Left ventricle myocardium superior (tissue), 1 donor: Measurements from ENCODE around the gene DGKI. TPM values are rescaled to one million over a fixed set of nuclear protein-coding genes. Genes with fewer than 3 reads are reported as not detected.
A peak's percentile ranks its signal among the peaks of the same experiment; 100 is the strongest.

Experiments used
- ATAC-seq: fragments of 200-7000 bp; cut with Tn5 transposase; one replicate; pipeline ENCODE4 v1.9.1; 2020; ENCODE audit warnings: mild to moderate bottlenecking, moderate library complexity
- DNase-seq: peaks from one replicate; pipeline ENCODE4 v3.0.0-alpha.2; 2020
- intact Hi-C: fragments of 100-400 bp; cut with micrococcal nuclease; formaldehyde crosslinking; loops from one replicate; pipeline ENCODE4 v1.11.0; 2022
- total RNA-seq: library from RNA; stranded (reverse); fragmentation: NEBNext Ultra II Directional; extraction: Animal tissue kit (Norgen Biotek cat#: 25700); gene quantifications from one replicate; pipeline ENCODE4 v1.2.1, GENCODE V29; 2021
- donor health status: DM: no; HTN: yes; CAD: no; lungs with severe emphysema.

The DGKI gene
- total RNA-seq, 1 donor from 2014 or later = 0.47 TPM

DNA sequence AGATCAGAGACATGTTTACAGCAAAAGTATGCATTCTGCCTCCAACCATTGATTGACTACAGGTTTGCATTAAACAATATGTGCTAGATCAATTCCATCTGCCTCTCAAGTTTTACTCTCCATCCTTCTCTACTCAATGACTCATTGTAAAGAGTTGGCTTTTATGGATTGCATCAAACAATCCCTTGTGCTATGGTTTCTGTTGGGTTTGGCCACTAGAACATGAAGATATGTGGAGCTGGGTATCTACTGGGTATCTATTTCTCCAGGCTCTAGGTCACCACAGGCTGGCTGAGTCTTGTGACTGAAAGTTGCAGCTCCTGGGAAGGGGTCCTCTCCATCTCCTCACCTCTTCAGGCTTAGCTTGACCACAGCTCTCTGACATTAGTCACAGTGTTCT is 204.7 kb downstream of the DGKI start:
- ATAC-seq = no peak
- intact Hi-C loops = loop anchor here (10.0 kb wide), 1 partner anchor 373 kb away; no protein-coding TSS in a partner anchor
- no peak for DNase-seq

DNA sequence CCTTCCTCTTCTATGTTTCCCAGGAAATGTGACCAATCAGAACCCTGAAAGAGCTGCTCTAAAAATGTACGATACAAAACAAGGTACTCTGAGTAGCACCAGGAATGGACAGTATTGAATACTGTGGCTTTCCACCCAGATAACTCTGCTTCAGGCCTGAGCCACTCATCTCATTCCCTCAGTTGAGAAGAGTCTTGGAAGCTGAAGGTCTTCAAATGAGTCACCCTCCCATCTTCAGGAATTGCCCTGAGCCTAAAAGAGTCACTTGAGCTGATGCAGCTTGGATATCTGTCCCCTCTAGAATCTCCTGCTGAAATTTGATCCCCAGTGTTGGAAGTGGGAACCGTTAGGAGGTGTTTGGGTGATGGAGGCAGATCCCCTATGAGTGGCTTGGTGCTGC is 210.4 kb downstream of the DGKI start:
- no peak for DNase-seq
- no peak for ATAC-seq
- intact Hi-C loops = no loop called here

DNA sequence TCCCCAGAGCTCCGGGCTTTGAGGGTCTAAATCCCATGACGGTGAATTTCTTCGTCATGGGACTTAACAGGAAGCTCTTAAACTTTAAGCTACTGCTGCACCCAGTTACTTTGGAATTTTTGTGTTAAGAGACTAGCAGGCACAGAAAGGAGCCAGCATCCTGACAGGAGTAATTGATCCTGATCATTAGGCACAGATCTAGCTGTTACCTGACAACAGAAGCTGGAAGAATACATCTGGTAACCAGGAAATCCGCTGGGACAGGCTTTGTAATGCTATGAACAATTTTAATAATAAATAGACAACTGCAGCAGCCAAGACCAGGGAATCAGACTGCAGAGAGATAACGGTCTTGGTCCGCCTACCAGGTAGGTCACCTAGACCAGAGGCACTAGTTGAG is 210.9 kb downstream of the DGKI start:
- intact Hi-C loops = no loop called here
- no peak for ATAC-seq
- no peak for DNase-seq

DNA sequence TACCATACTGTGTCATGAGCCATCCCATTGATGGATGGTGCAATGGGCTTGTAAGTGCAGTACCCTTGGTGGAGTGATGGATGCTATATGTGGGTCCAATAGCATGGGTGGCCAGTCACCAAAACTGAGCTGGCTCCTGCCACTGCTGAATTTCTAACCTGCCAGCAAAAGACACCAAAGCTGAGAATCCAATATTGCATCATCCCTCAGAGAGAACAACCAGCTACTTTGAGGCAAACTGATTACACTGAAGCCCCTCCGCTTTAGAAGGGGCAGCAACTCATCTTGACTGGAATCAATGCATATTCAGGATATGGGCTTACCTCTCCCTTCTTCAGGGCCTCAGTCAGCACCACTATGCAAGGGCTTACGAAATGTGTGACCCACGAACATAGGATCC is 211.6 kb downstream of the DGKI start:
- intact Hi-C loops = no loop called here
- no peak for DNase-seq

DNA sequence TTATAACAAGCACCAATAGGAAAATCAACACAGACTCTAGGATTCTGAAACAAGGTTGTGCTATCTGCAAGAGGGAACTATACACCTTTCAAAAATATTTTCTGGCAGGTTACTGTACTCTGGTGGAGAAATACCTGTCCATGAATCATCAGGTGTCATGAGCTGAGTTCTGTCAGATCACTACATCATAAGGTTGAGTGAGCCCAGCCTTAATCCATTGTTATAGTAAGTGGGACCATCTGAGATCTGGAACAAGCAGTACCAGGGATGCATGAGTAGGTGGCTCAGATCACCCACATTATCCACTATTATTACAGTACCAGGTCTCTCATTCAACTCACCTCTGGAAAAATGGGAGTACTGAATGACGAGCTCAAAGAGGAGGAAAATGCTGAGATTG is 212.4 kb downstream of the DGKI start:
- intact Hi-C loops = no loop called here
- ATAC-seq = no peak
- no peak for DNase-seq

More for the DNA sequence above, 211.6 kb downstream of the DGKI start:
- ATAC-seq = no peak

DNA sequence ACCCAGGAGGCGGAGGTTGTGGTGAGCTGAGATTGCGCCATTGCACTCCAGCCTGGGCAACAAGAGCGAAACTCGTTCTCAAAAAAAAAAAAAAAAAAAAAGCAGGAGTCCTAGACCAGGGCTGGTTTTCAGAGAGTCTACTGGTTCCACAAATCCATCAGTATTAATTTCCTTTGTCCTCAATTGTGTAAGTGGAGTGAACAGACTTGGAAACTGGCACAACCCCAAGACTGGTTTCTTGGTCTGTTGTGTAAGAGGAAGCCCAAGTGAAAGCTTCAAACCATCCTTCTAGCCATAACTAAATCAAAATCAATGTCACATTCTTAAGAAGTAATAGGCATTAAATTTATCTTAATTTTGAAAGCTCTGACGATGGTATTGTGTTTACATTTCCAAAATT is 213.6 kb downstream of the DGKI start:
- ATAC-seq = no peak
- intact Hi-C loops = no loop called here
- no peak for DNase-seq

DNA sequence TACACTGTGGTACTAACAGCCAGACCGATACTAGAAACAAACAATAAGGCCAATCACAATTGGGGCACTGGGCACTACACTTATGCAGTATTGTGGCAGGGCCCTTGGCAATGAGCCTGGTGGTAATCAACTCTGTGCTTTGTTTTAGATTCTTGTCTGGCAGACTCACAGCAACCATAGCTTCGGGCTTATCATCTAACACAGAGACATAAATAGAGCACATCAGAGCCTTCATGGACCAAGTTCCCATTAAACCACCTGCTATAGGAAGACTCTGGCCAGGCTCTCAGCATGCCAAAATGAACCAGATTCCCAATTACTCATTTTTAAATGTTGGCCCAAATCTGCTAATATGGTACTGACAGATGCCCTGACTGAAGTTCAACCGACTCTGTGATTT is 218.6 kb downstream of the DGKI start:
- intact Hi-C loops = no loop called here
- DNase-seq (no peak), ATAC-seq (no peak)

DNA sequence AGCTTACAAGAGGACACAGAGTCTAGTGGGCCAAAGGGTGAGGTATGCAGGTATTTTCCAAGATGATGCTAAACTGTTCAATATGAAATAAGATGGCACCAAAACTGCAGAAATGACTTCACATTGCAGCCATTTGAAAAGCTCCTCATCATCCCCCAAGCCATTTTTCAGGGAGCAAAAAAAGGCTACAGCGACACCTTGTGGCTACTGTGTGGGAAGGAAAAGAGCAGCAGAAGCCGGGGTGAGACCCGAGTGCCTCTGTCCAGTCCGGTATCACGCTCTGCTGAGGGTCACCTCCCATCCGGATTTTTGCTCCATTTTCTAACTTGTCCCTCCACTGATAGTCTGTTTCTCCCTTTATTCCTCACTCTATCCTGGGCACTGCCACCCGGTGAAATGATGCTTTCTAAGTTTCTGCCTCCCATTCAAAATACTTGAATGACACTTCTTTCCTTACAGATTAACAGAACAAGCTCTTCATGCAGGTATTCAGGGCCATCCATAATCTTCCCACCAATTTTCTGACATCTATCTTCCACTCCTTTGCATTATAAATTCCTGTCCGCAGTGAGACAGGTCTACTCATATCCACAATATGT is 220.2 kb downstream of the DGKI start:
- intact Hi-C loops = no loop called here
- DNase-seq (no peak), ATAC-seq (peak; percentile 47)

DNA sequence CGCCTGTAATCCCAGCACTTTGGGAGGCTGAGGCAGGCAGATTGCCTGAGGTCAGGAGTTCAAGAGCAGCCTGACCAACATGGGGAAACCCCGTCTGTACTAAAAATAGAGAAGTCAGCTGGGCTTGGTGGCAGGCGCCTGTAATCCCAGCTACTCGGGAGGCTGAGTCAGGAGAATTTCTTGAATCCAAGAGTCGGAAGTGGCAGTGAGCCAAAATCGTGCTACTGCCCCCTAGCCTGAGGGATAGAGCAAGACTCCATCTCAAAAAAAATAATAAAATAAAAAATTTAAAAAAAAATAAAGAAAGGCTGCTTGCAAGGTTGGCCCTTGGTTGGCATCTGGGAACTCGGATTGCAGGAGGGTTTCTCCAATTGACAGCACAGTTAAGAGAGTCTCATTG is 221.6 kb downstream of the DGKI start:
- no peak for DNase-seq
- no peak for ATAC-seq
- intact Hi-C loops = no loop called here

DNA sequence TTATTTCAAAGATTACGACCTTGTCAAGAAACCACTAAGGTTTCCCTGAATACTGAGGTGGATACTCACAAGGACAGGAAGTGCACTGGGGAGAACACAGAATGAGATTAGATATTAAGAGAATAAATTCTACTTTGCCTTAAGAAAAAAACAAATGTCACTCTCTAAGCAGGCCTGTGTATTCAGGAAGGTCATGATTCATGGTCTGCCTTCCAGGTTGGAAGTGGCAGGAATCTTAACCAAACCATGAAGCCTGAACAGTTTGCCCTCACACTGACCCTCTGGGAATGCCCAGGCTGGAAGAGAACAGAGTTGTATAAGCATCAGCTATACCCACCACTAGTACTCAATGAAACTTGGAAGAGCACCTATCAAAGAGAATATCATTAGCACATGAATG is 227.6 kb downstream of the DGKI start:
- intact Hi-C loops = no loop called here
- DNase-seq (no peak), ATAC-seq (no peak)

DNA sequence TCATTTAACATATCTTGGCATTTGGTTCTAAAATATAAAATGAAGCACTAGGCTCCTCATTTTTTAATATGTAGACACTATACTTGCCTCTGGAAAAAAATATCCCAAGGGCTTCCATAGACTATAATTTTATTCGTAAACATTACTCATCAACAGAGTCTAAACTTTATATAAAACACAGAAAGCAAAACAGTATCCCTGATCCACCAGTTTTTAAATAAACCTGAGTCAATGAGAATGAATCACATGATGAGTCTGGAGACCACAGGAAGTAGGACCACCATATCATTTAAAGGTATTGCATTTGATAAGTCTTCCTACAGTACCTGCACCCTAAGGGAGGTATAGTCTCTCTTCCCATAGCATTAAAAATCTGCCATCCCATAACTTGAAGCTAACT is 228.0 kb downstream of the DGKI start:
- ATAC-seq = no peak
- intact Hi-C loops = no loop called here
- DNase-seq = no peak

DNA sequence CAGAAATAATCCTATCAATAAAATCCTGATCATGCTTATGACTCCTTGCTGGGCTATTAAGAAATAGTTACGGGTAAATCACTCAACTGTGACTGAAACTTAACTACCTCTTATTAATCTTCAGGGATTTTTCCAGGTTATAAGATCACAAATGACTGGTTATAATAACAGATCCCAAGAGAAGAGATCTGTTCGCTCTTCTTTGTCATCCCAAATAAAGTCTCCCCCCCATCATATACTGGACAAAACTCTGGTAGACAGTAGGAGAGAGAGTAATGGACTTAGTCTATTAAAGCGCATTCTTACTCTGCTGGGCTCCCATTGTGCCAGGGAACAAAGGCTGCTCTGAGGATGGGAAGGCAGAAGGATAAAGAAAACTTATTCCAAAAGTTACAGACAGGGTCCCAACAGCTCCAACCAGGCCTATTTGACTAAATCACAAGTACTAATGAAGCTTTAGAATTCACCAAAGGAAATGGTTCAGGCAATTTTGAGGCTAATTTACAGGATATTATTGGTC is 233.7 kb downstream of the DGKI start:
- ATAC-seq (no peak), DNase-seq (no peak)
- intact Hi-C loops = no loop called here

DNA sequence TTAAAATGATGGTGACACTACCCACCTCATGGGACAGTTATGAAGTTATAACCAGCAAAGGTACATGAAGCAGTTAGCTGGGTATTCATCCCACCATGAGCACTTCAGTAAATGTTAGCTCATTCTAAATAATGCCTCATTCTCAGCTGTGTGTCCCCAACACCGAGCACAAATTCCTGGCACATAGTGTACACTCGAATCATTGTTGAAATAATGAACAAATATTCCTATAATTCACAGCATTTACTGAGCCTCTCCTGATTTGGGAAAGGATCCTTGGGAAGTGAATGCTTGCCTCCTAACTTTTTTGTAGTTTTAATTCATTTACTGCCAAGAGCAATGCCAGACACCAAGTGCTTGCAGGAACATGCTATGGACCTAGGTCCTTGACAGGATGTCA is 235.2 kb downstream of the DGKI start:
- DNase-seq = no peak
- intact Hi-C loops = no loop called here
- ATAC-seq = no peak

DNA sequence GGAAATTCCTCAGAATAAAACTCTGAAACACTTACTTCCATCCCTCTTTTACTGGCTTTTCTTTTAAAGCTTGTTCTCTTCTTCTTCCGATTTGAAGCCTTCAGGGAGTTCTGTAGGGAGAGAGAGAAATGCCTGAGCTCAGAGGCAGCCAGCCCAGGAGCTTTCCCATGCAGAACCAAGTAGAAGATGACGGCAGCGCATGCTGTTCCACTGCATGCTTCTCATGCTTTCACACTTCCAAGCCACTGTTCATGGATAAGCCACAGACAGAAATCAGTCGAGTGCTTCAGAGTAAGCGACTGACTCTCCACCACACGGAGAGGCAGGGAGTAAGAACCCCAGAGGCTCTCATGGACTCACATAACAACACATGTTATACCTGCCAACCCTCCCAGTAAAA is 237.3 kb downstream of the DGKI start:
- DNase-seq = no peak
- intact Hi-C loops = no loop called here
- peak; percentile 26 for ATAC-seq

DNA sequence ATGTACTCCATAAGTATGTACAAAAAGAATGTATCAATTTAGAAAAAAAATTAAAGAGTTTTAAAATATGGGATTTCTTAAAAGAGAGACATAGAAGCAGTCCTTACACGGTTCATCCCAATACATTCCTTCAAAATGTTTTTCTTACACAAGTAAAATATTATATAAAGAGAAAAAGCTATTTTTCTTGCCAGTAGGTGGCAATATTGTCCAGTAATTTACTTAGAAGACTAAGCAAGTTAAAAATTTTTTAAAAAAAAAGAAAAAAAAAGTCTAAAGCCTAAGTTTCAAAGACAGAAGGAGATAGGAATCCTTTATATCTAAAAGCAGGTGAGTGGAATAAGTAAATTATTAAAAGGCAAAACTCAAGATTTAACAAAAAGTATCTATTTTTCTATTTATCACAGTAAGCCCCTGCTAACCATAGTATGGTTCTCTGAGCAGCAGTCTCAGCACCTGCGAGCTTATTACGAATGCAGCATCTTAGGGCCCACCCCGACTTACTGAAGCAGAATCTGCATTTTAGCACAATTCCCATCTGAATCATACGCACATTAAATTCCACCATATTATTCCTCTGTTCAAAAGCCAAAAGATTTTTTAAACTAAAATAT is 240.6 kb downstream of the DGKI start:
- DNase-seq = no peak
- intact Hi-C loops = no loop called here
- ATAC-seq = no peak

DNA sequence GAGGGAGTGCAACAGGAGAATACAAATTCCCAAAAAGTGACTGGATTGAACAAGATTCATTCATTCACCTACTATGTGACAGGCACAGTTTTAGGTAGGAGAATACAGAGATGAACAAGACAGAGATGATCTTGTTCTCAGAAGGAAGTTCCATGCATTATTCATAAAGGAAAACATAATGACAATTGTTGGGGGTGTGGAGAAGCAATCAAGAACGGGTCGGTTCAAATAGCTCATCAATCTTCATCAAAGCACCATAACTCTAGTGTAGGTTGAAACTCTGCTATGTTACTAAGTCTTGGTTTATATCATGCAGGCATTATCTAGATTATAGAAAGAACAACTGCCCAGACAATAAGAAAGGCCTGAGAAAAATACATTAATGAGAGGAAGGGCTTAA is 243.7 kb downstream of the DGKI start:
- DNase-seq = no peak
- intact Hi-C loops = no loop called here

DNA sequence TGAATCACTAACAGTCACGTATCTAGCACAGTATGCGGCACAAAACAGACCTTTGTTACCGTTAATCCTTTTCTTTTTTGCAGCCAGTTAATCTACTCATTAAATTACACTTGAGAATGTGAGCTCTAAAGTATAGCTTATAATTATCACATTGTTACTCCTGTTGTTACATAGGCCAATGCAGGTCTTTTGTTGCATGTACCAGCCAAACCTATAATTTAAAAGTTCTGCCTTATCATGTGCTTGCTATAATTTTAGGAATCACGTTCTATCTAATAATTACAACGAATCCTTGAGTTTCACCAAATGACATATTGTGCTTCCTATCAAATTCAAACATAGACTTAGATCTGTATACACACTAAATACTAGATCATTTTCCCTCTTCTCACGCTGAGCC is 245.1 kb downstream of the DGKI start:
- intact Hi-C loops = no loop called here
- no peak for DNase-seq
- ATAC-seq = no peak

More for the DNA sequence above, 243.7 kb downstream of the DGKI start:
- no peak for ATAC-seq

DNA sequence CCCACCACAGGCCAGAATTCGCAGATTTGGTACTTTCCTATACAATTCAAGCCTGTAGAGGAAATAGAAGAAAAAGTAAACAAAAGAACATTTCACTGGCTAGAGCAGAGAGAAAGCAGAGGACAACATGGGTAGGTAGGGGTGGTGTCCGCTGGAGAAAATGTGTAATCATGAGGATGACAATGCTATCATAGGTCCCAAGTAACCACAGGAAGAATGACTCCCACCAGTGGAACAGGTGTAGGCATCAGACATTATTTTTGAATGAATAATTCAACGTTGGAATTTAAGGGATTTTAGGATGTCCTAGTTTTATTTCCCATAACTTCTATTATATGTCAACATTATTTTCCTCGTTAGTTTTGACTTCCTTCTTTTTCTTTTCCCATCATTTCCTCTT is 248.9 kb downstream of the DGKI start:
- intact Hi-C loops = no loop called here
- no peak for ATAC-seq
- no peak for DNase-seq

DNA sequence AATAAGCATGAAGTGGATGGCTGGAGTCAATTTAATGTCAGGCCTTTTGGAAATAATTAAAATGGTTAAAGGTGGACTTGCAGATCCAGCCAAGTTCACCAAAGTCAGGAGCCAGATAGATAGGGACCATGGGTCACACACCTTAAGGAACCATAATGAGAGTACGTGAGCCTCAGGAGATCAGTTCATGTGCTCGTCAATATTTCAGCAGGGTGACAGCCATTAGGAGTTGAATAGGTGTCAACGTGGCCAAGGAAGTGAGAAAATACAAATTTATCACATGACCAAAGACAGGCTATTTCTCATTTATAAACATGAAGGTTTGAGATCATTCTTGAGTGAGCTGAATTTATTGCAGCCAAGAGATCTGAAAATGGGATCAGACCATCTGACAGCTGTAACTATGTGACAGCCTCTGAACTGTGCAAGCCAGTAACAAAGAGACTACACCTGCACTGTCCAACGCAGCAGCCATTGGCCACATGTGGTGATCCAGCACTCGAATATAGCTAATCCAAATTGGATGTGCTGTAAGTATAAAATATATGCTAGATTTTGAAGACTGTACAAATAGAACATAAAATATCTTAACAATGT is 253.6 kb downstream of the DGKI start:
- ATAC-seq (no peak), DNase-seq (no peak)
- intact Hi-C loops = no loop called here

DNA sequence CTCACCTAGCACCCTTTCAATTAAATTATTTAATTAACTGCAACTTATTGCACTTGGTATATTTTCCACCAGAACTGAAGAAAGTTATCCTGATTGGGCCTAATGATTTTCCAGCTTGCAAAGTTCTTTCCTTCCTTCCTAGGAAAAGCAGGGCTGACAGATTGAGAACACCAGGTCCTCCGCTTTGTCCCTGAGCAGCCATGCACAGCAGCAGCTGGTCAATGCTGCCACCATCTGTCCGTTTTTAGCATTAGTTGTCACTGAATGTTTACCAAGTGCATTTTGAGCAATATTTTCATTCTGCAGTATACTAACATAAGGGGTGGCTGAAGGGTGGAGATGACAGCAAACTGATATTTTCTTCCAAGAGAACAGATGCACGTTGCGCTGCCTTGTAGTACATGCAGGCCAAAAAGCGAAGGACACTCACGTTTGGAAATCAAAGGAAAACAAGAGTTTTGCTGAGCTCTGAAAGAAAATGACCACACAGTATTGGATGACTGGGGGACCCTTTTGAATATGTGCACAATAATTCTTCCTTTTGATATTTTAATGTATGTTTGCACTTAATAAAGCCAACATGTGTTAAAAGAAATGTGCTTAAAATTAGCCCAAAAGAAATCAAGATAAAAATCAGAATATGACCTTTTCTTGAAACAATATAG is 254.4 kb downstream of the DGKI start:
- intact Hi-C loops = no loop called here
- peak; percentile 53 for DNase-seq
- peak; percentile 95 for ATAC-seq
